K562 (cell line): ENCODE data around the gene CPPED1. TPM values are rescaled to one million over a fixed set of nuclear protein-coding genes. Genes with fewer than 3 reads are reported as not detected.
"Not testable (repeated sequence)": the region's sequence is repeated elsewhere in the genome, so short reads cannot be mapped to it uniquely, and the experiment has no call there.

ENCODE experiments used
- ATAC-seq: fragments of 200-7000 bp; cut with Tn5 transposase; 3 replicates; pipeline ENCODE4 v1.9.1; 2020; ENCODE audit warnings: moderate library complexity
- BruUV-seq: library from RNA; stranded (reverse); fragments of 400-500 nt; replicated peaks from 2 replicates; lab custom pipeline; 2021; lab: Mats Ljungman, UMichigan
- CTCF ChIA-PET: fragments of 300-600 bp; formaldehyde crosslinking; extraction: SDS; loops from one replicate; lab custom pipeline; 2021; ENCODE audit warnings: low intra/inter-chr PET ratio; lab: Yijun Ruan, JAX
- POLR2A ChIA-PET: fragments of 300-600, 350-650 bp; sonication (Branson Sonifier 250); formaldehyde crosslinking; extraction: SDS; loops from one replicate; lab custom pipeline; 2021; ENCODE audit warnings: antibody characterized with exemption, inconsistent platforms; lab: Yijun Ruan, JAX
- DNase-seq, 4 experiments: peaks; one replicate each; pipeline versions ENCODE4 v3.0.0 to v3.0.0-alpha.2; 2011 to 2018; ENCODE audit warnings: low spot score in 3 of 4, mixed read lengths in 3 of 4; ENCODE audit errors: extremely low read depth in 1 of 4
- FAIRE-seq: peaks from 2 replicates; lab custom pipeline; 2011; peaks lifted over from hg19 to GRCh38; lab: Jason Lieb, UNC
- H2AFZ ChIP-seq: 2 replicates; pipeline ENCODE4 v1.6.0; 2011; ENCODE audit warnings: low read depth, low read length, control low read depth, inconsistent platforms
- H3K27ac ChIP-seq: fragments of 200-600 bp; 3 replicates; pipeline ENCODE4 v1.8.0; 2011; ENCODE audit warnings: low read depth, mild to moderate bottlenecking, control low read depth, inconsistent platforms, low read length, moderate library complexity, mixed read lengths; ENCODE audit errors: extremely low read depth
- H3K27me3 ChIP-seq, 2 experiments: fragments of 300-600 bp in 1 of 2; 2 replicates in 1 of 2; 3 replicates in 1 of 2; pipeline versions ENCODE4 v1.6.0 to v1.8.0; 2011; ENCODE audit warnings: inconsistent platforms in 2 of 2, low read length in 2 of 2, mild to moderate bottlenecking in 1 of 2, mixed read lengths in 1 of 2, moderate library complexity in 1 of 2; ENCODE audit not compliant: control insufficient read depth in 2 of 2, insufficient read depth in 2 of 2
- H3K36me3 ChIP-seq: fragments of 300-600 bp; 3 replicates; pipeline ENCODE4 v1.8.0; 2011; ENCODE audit warnings: mild to moderate bottlenecking, low read length, inconsistent platforms; ENCODE audit not compliant: control insufficient read depth, insufficient read depth
- H3K4me1 ChIP-seq, 2 experiments: fragments of 200-600 bp in 1 of 2; replicated peaks in 1 of 2; 2 replicates in 1 of 2; 3 replicates in 1 of 2; pipeline versions ENCODE4 v1.5.1 to v1.8.0; 2011; ENCODE audit warnings: inconsistent platforms in 2 of 2, low read length in 2 of 2, mild to moderate bottlenecking in 1 of 2, mixed read lengths in 1 of 2, moderate library complexity in 1 of 2; ENCODE audit not compliant: control insufficient read depth in 2 of 2, insufficient read depth in 2 of 2
- H3K4me2 ChIP-seq: 2 replicates; pipeline ENCODE4 v1.6.1; 2011; ENCODE audit warnings: low read length, control low read depth, inconsistent platforms, mixed read lengths; ENCODE audit not compliant: insufficient read depth
- H3K4me3 ChIP-seq: fragments of 200-600 bp; sonication (generic), shearing (Covaris generic); 2 replicates; pipeline ENCODE4 v1.5.1; 2016; ENCODE audit warnings: control low read depth, inconsistent platforms
- H3K79me2 ChIP-seq: fragments of 200-600 bp; 3 replicates; pipeline ENCODE4 v1.8.0; 2011; ENCODE audit warnings: low read length, inconsistent platforms; ENCODE audit not compliant: control insufficient read depth, insufficient read depth
- H3K9ac ChIP-seq, 2 experiments: 2 replicates each; pipeline versions ENCODE4 v1.6.0 to v1.6.1; 2011; ENCODE audit warnings: low read depth in 2 of 2, low read length in 2 of 2, control low read depth in 1 of 2, inconsistent platforms in 1 of 2, mild to moderate bottlenecking in 1 of 2, mixed read lengths in 1 of 2; ENCODE audit not compliant: insufficient read depth in 1 of 2
- H3K9me1 ChIP-seq: one replicate; pipeline ENCODE4 v1.6.0; 2011; ENCODE audit warnings: inconsistent platforms, mild to moderate bottlenecking, low read length, moderate library complexity; ENCODE audit not compliant: control insufficient read depth, insufficient read depth
- H3K9me3 ChIP-seq: replicated peaks from 2 replicates; pipeline ENCODE4 v1.5.1; 2011; ENCODE audit warnings: low read depth, low read length, inconsistent platforms; ENCODE audit not compliant: control insufficient read depth, insufficient read depth
- H4K20me1 ChIP-seq: replicated peaks from 2 replicates; pipeline ENCODE4 v1.6.1; 2011; ENCODE audit warnings: low read length, inconsistent platforms, mixed read lengths; ENCODE audit not compliant: control insufficient read depth, insufficient read depth
- ATF7 ChIP-seq: fragments of 450-650 bp; IDR thresholded peaks from 2 replicates; pipeline ENCODE4 v1.7.1; 2014; ENCODE audit warnings: mild to moderate bottlenecking, moderate library complexity
- CBFA2T2 ChIP-seq: fragments of 450-650 bp; conservative IDR thresholded peaks from 2 replicates; pipeline ENCODE4 v1.6.1; 2017; ENCODE audit warnings: mild to moderate bottlenecking
- CBFA2T3 ChIP-seq: fragments of 450-650 bp; IDR thresholded peaks from 2 replicates; pipeline ENCODE4 v1.6.1; 2017
- CTBP1 ChIP-seq: fragments of 450-650 bp; IDR thresholded peaks from 2 replicates; pipeline ENCODE4 v1.6.1; 2016; ENCODE audit warnings: borderline replicate concordance
- EP300 ChIP-seq: IDR thresholded peaks from 2 replicates; pipeline ENCODE4 v1.6.1; 2012; ENCODE audit warnings: low read length, improper control_type of control experiment
- GABPA ChIP-seq: fragments of 200-800 bp; sonication (Bioruptor generic); conservative IDR thresholded peaks from 2 replicates; pipeline ENCODE4 v1.6.1; 2016; ENCODE audit warnings: low read depth, missing genetic modification characterization, missing compliant biosample characterization
- KDM1A ChIP-seq, 2 experiments: fragments of 450-650 bp; IDR thresholded peaks; 2 replicates each; pipeline ENCODE4 v1.6.1; 2016; ENCODE audit warnings: mild to moderate bottlenecking in 2 of 2
- SMAD4 ChIP-seq: fragments of 250-450 bp; sonication (Bioruptor Pico); conservative IDR thresholded peaks from 2 replicates; pipeline ENCODE4 v1.8.0; 2021; ENCODE audit warnings: inconsistent platforms, mild to moderate bottlenecking, moderate library complexity
- SMARCE1 ChIP-seq: fragments of 450-650 bp; IDR thresholded peaks from 2 replicates; pipeline ENCODE4 v1.7.1; 2016; ENCODE audit warnings: mild to moderate bottlenecking
- TAL1 ChIP-seq: fragments of 450-650 bp; IDR thresholded peaks from 2 replicates; pipeline ENCODE4 v1.6.1; 2016; ENCODE audit warnings: mild to moderate bottlenecking
- TRIM24 ChIP-seq, 2 experiments: fragments of 450-650 bp; IDR thresholded peaks; 2 replicates each; pipeline ENCODE4 v1.6.1; 2016
- ZNF175 ChIP-seq: fragments of 200-800 bp; sonication (Bioruptor generic); IDR thresholded peaks from 2 replicates; pipeline ENCODE4 v1.6.1; 2016; ENCODE audit warnings: low read depth, mild to moderate bottlenecking, missing genetic modification characterization, missing compliant biosample characterization
- ZNF589 ChIP-seq: fragments of 200-800 bp; sonication (Bioruptor generic); IDR thresholded peaks from 2 replicates; pipeline ENCODE4 v1.6.1; 2016; ENCODE audit warnings: low read depth, missing genetic modification characterization, missing compliant biosample characterization
- WGBS: fragments of 100-300 bp; shearing (Covaris generic); methylation state at CpG from one replicate; pipeline ENCODE4 v1.1.6; 2016; ENCODE audit warnings: low coverage, mixed read lengths; ENCODE audit not compliant: insufficient coverage; ENCODE audit errors: missing lambda C conversion rate; 5-methylcytosine and 5-hydroxymethylcytosine counted together
- in situ Hi-C: fragments of 300-500 bp; cut with MboI; formaldehyde crosslinking; loops from 4 replicates; pipeline ENCODE4 v1.15.0; 2018; ENCODE audit warnings: inconsistent platforms, mixed read lengths
- intact Hi-C: fragments of 100-400 bp; cut with micrococcal nuclease; formaldehyde crosslinking; loops from 2 replicates; pipeline ENCODE4 v1.14.2; 2022
- polyA plus RNA-seq, 8 experiments: library from polyadenylated mRNA; depleted of rRNA in 4 of 8; stranded (reverse) in 5 of 8; unstranded in 3 of 8; fragments of >200 nt; fragmentation: Nextera tagmentation in 2 of 8; fragmentation: Illumina TruSeq in 1 of 8; extraction: Ambion mirVana in 2 of 8; extraction: Trizol in 1 of 8; gene quantifications; 2 replicates each; pipeline versions ENCODE4 v1.2.1 to v1.2.3, GENCODE V29; 2011 to 2014; ENCODE audit warnings: inconsistent platforms in 1 of 8, missing spikeins in 1 of 8
- total RNA-seq, 7 experiments: library from RNA; depleted of rRNA in 6 of 7; stranded (reverse); fragments of >200 nt in 6 of 7; fragmentation: Illumina TruSeq in 2 of 7; extraction: Trizol in 2 of 7; gene quantifications; 2 replicates each; pipeline versions ENCODE4 v1.2.1 to v1.2.3, GENCODE V29; 2011 to 2021; ENCODE audit warnings: low replicate concordance in 1 of 7
- TF ChIP-seq, protein P1 (sequence below), 2 experiments: fragments of 450-650 bp in 1 of 2; sonication (generic) in 1 of 2; formaldehyde crosslinking in 1 of 2; IDR thresholded peaks in 1 of 2; conservative IDR thresholded peaks in 1 of 2; 2 replicates each; pipeline versions ENCODE4 v1.6.1 to v1.8.1; 2016 to 2023; ENCODE audit warnings: mild to moderate bottlenecking in 2 of 2, moderate library complexity in 2 of 2, inconsistent platforms in 1 of 2, missing genetic modification reagents in 1 of 2

CPPED1 gene
- total and polyA plus RNA-seq, 9 of the 15 experiments (the other 6 are each of a cell fraction or from before 2014, with no cell fraction given): 7.5 to 25.7 (median 16.9) TPM

DNA sequence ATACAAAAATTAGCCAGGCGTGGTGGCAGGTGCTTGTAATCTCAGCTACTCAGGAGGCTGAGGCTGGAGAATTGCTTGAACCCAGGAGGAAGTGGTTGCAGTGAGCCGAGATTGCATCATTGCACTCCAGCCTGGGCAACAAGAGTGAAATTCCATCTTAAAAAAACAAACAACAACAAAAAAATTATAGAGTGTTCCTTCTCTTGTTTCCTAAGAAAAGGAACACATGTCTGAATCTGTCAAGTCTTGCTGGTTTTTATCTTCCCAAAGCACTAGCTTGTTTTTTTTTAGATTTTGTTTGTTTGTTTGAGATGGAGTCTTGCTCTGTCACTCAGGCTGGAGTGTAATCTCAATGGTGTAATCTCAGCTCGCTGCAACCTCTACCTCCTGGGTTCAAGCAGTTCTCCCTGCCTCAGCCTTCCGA lies 13.1 kb upstream of the CPPED1 start:
- H3K4me1 ChIP-seq, ATAC-seq, H3K9me3 ChIP-seq, H3K79me2 ChIP-seq, H4K20me1 ChIP-seq, DNase-seq, in situ Hi-C loops, H3K4me3 ChIP-seq, H3K27me3 ChIP-seq, H3K27ac ChIP-seq, H3K36me3 ChIP-seq, H3K9ac ChIP-seq, H3K4me2 ChIP-seq, FAIRE-seq, H3K9me1 ChIP-seq, H2AFZ ChIP-seq, BruUV-seq: not testable (repeated sequence)
- CTCF ChIA-PET: interaction anchor here (0.6 to 0.7 kb wide), 2 partner anchors 241 to 588 kb away, joined by 3 read pairs; no protein-coding TSS in a partner anchor
- POLR2A ChIA-PET: interaction anchor here (0.8 kb wide), 1 partner anchor 243 kb away, joined by 3 read pairs; no protein-coding TSS in a partner anchor
- intact Hi-C loops: loop anchor here (5.0 kb wide), 1 partner anchor 360 kb away; no protein-coding TSS in a partner anchor
- 5% methylated on average over 4 of the region's 4 CpGs for WGBS
- TF ChIP-seq TAL1 (peak; percentile 49; the same call in 1 of the 2 replicates), EP300 (0 out of 2 replicates have a peak, but pooled peaks have one; percentile 10), ZNF589 (CRISPR knock-in tag) (0 out of 2 replicates have a peak, but pooled peaks have one; percentile 12), ZNF175 (CRISPR knock-in tag) (0 out of 2 replicates have a peak, but pooled peaks have one; percentile 63), KDM1A (IDR thresholded peaks at IDR 0.05) (peak; percentile 42 to 54; a peak in 3 of 4 replicates), ATF7 (peak; percentile 73), CTBP1 (peak; percentile 47; the same call in 1 of the 2 replicates), TRIM24 (IDR thresholded peaks at IDR 0.05) (peak; percentile 78 to 82; a peak in 2 of 4 replicates), GABPA (peak; percentile 70), SMAD4 (CRISPR knock-in tag) (peak; percentile 57; the same call in 1 of the 2 replicates), CBFA2T2 (peak; percentile 38), SMARCE1 (peak; percentile 40; the same call in 1 of the 2 replicates), CBFA2T3 (peak; percentile 54)
- TF ChIP-seq, protein P1, sequence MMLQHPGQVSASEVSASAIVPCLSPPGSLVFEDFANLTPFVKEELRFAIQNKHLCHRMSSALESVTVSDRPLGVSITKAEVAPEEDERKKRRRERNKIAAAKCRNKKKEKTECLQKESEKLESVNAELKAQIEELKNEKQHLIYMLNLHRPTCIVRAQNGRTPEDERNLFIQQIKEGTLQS (IDR thresholded peaks at IDR 0.05): peak; percentile 92
- TF ChIP-seq, protein P1 (CRISPR knock-in tag; conservative IDR thresholded peaks at IDR 0.05): not testable (repeated sequence)
